Measurements from ENCODE around the gene OLFML1.

OLFML1 gene

DNA sequence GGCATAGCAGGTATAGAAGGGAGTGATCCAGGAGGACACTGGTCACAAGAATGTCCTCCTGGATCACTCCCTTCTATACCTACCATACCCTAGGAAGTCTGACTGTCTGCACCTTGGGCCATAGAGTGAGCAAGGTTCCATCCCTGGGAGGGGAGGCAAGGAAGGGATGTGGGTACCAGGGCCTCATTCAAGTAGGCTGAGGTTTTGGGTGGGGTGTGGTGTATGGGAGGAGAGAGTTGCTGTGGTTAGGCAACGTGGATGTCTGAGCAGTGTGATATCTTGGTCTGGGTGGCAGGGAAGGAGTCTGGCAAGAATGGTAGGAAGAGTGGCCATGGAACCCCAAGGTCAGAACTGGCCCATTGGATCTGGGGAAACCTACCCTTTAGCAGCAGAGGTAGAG lies 41.7 kb downstream of the OLFML1 start:
- Mint-ChIP-seq H3K9me3 (no peaks in the 10 kb centered on the region), H3K36me3 (ENCODE audit: low read depth) (no peaks in the 10 kb centered on the region), H3K27me3 (ENCODE audit: low read depth) (peaks cover 14% of the 10 kb centered on the region), H3K4me1 (ENCODE audit: low read depth) (peaks cover 41% of the 10 kb centered on the region), H3K27ac (peak overlapping the region; percentile 62), H3K4me3 (peak overlapping the region; percentile 35)

DNA sequence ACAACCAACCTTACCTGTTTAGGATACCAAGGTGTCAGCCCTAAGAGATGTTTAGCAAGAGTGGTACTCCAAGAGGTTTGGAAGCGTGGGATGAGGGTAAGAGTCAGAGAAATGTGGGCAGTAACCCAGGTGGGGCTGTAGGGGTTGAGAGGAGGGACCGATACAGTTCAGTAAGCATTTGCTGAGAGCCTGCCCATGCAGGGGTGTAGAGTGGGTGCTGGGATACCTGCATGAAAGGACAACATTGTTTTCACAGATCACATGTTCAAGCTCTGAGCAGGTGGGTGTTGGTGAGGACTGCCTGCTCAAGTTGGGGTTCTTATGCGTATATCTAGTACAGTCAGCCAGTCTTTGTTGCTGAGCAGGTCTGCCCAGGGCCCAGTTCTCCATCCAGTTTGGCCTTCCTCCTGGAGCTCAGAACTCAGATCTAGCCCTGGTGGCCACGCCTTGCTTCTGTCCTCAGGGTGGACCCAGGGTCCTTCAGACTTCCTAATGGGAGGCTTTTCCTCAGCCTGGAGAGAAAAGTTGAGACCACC lies 43.3 kb downstream of the OLFML1 start:
- Mint-ChIP-seq H3K27ac (no peak overlapping the region), H3K36me3 (ENCODE audit: low read depth) (no peaks in the 10 kb centered on the region), H3K4me3 (no peak overlapping the region), H3K9me3 (no peaks in the 10 kb centered on the region), H3K4me1 (ENCODE audit: low read depth) (peaks cover 43% of the 10 kb centered on the region), H3K27me3 (ENCODE audit: low read depth) (peaks cover 17% of the 10 kb centered on the region)

DNA sequence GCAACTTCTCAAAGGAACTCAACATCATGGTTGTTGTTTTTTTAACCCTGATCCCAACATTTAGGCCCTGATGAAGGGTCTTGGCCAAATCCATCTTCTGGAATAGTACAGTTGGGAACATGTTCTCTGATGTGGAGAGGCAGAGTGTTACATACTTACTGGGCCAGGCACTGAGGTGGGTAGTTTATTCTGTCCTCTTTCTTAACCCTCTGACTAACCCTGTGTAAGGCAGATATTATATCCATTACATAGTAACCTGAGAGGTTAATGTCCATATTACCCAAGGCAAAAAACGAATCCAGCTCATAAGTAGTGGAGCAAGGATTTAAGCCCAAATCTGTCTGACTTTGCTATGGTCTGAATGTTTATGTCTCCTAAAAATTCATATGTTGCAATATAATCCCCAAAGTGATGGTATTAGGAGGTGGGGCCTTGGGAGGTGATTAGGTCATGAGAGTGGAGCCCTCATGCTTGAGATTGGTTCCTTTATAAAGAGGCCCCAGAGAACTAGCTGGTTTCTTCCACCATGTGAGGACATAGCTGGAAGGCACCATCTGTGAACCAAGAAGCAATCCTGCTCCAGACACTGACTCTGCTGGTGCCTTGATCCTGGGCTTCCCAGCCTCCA lies 44.8 kb downstream of the OLFML1 start:
- Mint-ChIP-seq H3K27me3 (ENCODE audit: low read depth) (peaks cover 13% of the 10 kb centered on the region), H3K36me3 (ENCODE audit: low read depth) (no peaks in the 10 kb centered on the region), H3K9me3 (no peaks in the 10 kb centered on the region), H3K27ac (no peak overlapping the region), H3K4me3 (no peak overlapping the region), H3K4me1 (ENCODE audit: low read depth) (peaks cover 47% of the 10 kb centered on the region)

DNA sequence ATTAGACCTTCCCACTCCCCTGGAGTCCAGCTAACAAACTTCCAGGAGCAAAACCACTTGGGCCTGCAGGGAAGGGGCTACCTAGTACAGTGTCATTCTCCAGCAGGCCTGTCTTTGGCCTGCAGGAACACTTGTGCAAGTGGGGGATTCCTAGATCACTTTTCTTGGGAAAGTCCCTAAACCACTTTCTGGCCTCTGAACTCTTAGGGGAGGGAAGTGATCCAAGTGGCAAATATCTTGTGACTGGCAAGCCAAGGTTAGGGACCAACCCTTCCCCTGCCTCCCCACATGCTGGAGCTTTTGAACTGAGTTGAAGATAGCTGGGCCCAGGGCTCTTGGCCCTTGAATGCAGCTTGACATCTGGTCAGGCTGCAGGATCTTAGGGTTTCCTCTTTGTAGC lies 45.7 kb downstream of the OLFML1 start:
- Mint-ChIP-seq H3K36me3 (ENCODE audit: low read depth) (no peaks in the 10 kb centered on the region), H3K4me3 (no peak overlapping the region), H3K4me1 (ENCODE audit: low read depth) (peaks cover 42% of the 10 kb centered on the region), H3K27ac (no peak overlapping the region), H3K27me3 (ENCODE audit: low read depth) (peaks cover 13% of the 10 kb centered on the region), H3K9me3 (no peaks in the 10 kb centered on the region)

DNA sequence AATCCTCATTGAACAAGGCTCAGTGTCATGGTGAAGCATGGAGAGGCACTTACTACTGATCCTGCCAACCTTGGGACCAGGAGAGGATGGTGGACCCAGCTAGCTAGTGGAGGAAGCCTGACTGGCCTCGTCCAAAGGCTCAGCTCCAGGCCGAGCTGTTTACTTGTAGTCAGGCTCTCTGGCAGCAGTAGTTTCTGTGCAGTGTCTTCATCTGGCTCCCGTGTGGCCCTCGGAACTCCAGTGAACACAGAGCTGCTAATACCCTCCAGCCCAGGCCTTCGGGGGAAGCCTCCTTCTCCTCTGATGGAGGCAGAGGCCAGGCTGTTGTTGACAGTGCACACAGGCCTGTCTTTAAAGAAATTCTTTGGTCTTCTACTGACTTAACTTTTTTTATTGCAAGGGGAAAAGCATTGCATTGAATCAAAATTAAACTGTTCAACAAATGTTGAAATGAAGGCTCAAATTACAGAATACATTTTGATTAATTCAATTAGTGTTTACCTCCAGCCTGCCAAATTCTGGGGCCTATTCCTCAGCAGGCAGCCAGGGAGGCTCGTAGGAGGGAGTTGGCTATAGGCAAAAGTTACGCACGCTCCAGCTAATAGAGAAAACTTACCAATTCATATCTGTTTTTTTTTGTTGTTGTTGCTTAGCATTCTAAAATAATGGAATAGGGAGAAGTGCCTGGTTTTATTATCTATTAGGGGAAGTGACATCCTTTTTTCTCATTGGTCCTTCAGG lies 47.3 kb downstream of the OLFML1 start:
- Mint-ChIP-seq H3K9me3 (no peaks in the 10 kb centered on the region), H3K36me3 (ENCODE audit: low read depth) (no peaks in the 10 kb centered on the region), H3K4me3 (no peak overlapping the region), H3K4me1 (ENCODE audit: low read depth) (peaks cover 40% of the 10 kb centered on the region), H3K27me3 (ENCODE audit: low read depth) (peaks cover 20% of the 10 kb centered on the region), H3K27ac (no peak overlapping the region)

DNA sequence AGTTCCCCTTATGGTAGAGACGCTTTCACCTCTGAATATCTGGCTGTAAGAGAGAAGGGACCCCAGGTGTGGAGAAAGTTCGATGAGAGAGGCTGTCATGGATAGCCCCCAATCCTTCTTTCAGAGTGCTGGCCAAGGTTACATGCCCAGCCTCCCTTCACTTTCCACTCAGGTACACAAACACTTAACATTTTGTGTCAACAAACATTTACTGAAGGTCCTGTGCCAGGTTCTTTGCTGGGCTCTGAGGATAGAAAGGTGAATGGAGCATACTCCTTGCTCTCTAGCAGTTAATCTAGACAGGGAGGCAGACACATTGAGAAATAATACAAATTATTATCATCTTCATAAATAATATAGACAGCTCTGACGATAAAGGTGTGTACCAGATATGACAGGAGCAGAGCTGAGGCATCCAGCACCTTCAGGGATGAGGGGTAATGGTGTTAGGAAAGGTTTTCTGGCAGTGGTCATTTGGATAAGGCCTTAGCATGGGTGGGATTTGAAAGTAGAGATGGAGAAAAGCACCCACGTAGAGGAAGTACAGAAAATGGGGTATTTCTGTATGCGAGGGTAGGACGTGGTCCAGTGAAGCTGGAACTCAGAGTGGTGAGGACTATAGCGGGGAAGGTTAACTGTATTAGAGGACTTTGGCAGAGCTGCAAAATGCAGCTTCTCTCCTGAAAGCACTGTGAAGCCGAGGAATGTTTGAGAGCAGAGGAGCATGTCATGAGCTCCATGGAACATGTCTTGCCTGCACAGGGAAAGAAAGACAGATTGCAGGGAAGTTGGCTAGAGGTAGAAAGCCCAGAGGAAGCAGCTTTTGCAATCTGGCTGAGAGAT lies 48.1 kb downstream of the OLFML1 start:
- Mint-ChIP-seq H3K4me1 (ENCODE audit: low read depth) (peaks cover 37% of the 10 kb centered on the region), H3K36me3 (ENCODE audit: low read depth) (no peaks in the 10 kb centered on the region), H3K27ac (no peak overlapping the region), H3K9me3 (no peaks in the 10 kb centered on the region), H3K27me3 (ENCODE audit: low read depth) (peaks cover 24% of the 10 kb centered on the region), H3K4me3 (no peak overlapping the region)

DNA sequence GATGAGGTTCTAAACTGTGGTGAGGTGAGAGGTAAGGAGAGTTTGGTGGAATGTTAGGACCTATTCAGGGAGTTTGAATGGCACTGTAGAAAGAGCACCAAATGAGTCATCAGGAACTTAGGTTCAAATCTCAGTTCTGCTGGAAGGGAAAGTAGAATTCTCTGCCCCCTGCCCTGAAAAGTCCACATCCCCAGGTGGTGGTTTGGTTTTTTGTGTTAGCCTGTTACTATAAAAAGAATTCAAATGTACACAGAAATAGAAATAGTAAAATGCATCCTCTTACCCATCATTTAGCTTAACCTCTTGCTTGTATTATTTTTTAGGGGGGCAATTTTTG lies 48.7 kb downstream of the OLFML1 start:
- H3K4me3 Mint-ChIP-seq = no peak overlapping the region
- no peaks in the 10 kb centered on the region for H3K36me3 Mint-ChIP-seq (ENCODE audit: low read depth)
- H3K27me3 Mint-ChIP-seq (ENCODE audit: low read depth) = peaks cover 24% of the 10 kb centered on the region
- no peaks in the 10 kb centered on the region for H3K9me3 Mint-ChIP-seq
- peaks cover 38% of the 10 kb centered on the region for H3K4me1 Mint-ChIP-seq (ENCODE audit: low read depth)
- no peak overlapping the region for H3K27ac Mint-ChIP-seq

DNA sequence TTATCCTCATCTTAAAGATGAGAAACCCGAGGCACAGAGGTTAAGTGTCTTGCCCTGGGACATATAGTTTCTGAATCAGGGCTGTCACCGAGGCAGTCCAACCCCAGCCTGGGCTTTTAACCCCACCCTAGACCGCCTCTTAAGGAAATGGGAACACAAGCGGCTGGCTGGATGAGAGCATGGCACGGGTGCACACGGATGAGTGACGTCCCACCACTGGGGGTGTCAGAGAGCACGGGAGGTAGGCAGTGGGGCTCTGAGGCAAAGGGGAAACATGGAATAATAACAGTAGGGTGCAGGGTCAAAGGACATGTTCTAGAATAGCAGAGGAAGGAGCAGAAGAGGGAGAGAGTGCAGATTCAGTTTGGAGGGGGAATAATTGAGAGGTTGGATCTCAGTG lies 50.8 kb downstream of the OLFML1 start:
- H3K27ac Mint-ChIP-seq = no peak overlapping the region
- no peaks in the 10 kb centered on the region for H3K36me3 Mint-ChIP-seq (ENCODE audit: low read depth)
- H3K4me3 Mint-ChIP-seq = no peak overlapping the region
- H3K9me3 Mint-ChIP-seq = no peaks in the 10 kb centered on the region
- peaks cover 33% of the 10 kb centered on the region for H3K27me3 Mint-ChIP-seq (ENCODE audit: low read depth)
- H3K4me1 Mint-ChIP-seq (ENCODE audit: low read depth) = peaks cover 34% of the 10 kb centered on the region

DNA sequence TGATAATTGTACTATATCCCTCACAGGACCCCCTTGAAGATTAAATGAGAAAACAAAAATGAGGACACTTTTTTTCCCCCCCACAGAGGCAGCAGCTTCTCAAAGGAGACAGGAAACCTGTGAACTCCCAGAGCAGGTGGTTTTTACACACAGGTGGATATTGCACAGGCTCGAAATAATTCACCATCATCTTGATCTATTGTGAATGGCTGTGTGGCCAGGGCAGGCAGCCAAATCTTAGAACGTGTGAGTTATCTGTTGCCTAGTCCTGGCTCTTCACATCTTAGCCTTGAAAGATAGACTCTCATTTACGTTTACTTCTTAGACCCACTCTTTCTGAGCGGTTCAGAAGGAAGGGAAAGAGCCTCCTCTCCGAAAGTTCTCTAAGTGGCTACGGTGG lies 52.0 kb downstream of the OLFML1 start:
- H3K27ac Mint-ChIP-seq = no peak overlapping the region
- peaks cover 40% of the 10 kb centered on the region for H3K27me3 Mint-ChIP-seq (ENCODE audit: low read depth)
- H3K36me3 Mint-ChIP-seq (ENCODE audit: low read depth) = no peaks in the 10 kb centered on the region
- H3K9me3 Mint-ChIP-seq = no peaks in the 10 kb centered on the region
- H3K4me1 Mint-ChIP-seq (ENCODE audit: low read depth) = peaks cover 31% of the 10 kb centered on the region
- no peak overlapping the region for H3K4me3 Mint-ChIP-seq

DNA sequence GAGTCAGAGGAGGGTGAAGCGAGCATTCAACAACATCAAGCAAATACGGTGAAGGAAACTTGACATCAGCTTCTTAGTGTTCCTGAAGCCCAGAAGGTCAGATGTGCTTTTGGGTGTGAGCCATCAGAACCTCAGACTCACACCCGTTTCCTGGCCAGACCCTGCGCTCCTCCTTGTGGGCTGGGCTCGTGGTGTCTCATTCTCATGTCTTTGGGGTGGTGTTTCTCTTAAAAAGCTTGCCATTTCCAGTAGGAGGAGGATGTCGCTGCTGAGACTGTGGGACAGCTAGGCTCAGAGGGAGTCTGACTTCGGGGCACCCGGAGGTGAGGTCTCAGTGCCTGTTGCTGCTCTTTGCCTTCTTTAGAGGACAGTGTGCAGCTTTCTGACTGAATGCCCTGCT lies 52.7 kb downstream of the OLFML1 start:
- H3K27ac Mint-ChIP-seq = no peak overlapping the region
- H3K27me3 Mint-ChIP-seq (ENCODE audit: low read depth) = peaks cover 44% of the 10 kb centered on the region
- H3K4me1 Mint-ChIP-seq (ENCODE audit: low read depth) = peaks cover 31% of the 10 kb centered on the region
- no peaks in the 10 kb centered on the region for H3K9me3 Mint-ChIP-seq
- H3K36me3 Mint-ChIP-seq (ENCODE audit: low read depth) = no peaks in the 10 kb centered on the region
- peak overlapping the region; percentile 13 for H3K4me3 Mint-ChIP-seq

DNA sequence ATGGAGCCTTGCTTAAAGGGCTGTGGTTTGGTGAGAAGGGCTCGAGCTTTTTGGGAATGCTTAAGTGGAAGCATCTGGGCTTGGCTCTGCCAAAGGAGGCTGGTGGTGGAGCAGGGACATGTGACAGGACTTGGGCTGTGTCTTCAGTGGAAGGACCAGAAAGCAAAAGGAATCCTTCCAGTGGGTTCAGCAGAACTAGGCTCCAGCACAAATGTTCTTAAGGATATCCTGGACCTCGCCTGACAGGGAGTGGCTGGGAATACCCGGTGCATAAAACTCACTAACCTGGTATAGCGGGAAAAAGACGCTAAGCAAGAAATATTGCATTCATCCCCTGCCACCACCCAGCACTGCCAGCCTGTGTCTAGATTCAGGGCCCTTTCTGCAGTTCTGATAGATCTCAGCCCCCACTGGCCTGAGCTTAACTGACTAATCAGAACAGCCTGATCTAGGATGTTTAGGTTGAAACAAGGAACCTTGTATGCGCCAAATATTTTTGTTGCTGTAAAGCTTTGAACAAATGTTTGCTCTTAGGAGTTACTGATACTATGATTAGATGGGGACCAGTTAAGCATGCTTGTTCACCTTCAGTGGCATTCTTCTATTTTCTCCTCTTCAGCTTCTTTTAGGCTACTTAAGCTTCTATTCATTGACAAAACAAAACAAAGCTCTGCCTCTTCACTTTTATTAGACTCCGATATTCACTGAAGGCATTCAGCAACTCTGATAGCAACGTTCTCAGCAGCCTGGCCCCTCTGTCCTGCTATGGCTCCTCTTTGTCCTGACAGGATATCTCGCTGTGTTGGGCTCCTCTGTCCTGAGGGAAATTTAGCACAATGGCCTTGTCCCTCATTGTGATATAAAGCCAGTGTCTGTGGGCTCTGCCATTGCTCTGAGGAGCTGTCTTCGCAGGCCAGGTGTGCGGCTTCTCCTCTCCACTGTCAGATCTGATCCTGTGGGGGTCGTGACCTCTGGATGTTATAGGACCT lies 53.5 kb downstream of the OLFML1 start:
- H3K4me1 Mint-ChIP-seq (ENCODE audit: low read depth) = peaks cover 27% of the 10 kb centered on the region
- H3K9me3 Mint-ChIP-seq = no peaks in the 10 kb centered on the region
- peaks cover 40% of the 10 kb centered on the region for H3K27me3 Mint-ChIP-seq (ENCODE audit: low read depth)
- no peaks in the 10 kb centered on the region for H3K36me3 Mint-ChIP-seq (ENCODE audit: low read depth)
- H3K27ac Mint-ChIP-seq = no peak overlapping the region
- peak overlapping the region; percentile 13 for H3K4me3 Mint-ChIP-seq

DNA sequence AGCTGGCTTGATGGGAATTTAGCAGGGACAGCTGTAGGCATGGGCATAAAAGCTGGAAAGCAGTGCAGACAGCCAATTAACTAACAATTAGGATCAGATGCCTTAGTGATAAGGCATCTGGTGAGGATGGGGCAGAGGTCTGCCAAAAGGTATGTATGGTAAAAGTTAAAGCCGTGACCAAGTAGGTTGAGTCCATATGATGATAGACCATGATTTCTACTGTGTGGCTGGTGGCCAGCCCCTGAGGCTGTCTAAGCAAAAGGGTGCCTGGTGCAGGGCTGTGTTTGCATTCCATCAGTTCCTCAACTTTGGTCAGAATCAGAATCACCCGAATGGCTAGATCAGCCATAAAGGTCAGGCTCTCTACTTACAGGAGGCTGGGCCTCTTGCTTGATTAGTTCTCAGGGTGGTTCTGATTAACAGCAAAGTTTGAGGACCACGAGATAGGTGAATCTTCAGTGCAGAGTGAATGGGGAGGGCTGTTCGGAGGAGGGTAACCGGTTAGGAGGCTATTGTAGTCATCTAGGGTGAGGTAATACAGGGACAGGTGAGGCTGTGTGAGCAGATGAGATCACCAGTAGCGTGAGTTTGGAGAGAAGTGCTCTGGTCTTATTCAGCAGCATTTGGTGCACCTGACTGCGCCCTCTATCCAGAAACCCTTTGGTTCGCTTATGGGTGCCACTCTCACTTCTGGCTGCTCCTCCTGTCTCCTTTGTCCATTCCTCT lies 55.7 kb downstream of the OLFML1 start:
- Mint-ChIP-seq H3K9me3 (no peaks in the 10 kb centered on the region), H3K27ac (no peak overlapping the region), H3K4me1 (ENCODE audit: low read depth) (peaks cover 17% of the 10 kb centered on the region), H3K27me3 (ENCODE audit: low read depth) (peaks cover 33% of the 10 kb centered on the region), H3K36me3 (ENCODE audit: low read depth) (no peaks in the 10 kb centered on the region), H3K4me3 (no peak overlapping the region)

DNA sequence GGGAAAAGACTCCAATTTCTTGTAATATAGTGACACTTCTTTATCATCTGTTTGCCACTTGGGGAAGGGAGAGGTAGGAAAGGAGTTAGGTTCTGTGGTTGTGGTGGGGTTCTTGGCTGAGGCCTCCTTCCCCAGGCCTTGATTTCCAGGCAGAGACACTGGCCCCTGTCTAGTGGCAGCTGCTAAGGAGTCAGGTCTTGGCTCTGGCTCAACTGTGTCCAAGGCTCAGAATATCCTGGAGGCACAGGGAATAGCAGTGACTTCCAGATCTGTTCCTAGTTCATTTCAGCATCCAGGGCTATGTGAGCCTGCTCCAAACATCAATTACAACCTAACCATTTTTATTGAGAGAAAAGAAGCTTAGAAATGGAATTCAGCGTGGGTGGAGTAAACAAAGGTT lies 58.0 kb downstream of the OLFML1 start:
- no peak overlapping the region for H3K27ac Mint-ChIP-seq
- H3K9me3 Mint-ChIP-seq = no peaks in the 10 kb centered on the region
- H3K36me3 Mint-ChIP-seq (ENCODE audit: low read depth) = no peaks in the 10 kb centered on the region
- no peak overlapping the region for H3K4me3 Mint-ChIP-seq
- H3K27me3 Mint-ChIP-seq (ENCODE audit: low read depth) = peaks cover 20% of the 10 kb centered on the region
- peaks cover 5% of the 10 kb centered on the region for H3K4me1 Mint-ChIP-seq (ENCODE audit: low read depth)

Measured in T-helper 1 cell treated with Interleukin-12 subunit alpha and Interleukin-12 subunit beta and Interleukin-4 antibody, amounts not matched to agents 30 μg/mL and 1 μg/mL, for 36 hours (primary cell).